Stimulated activated CD4-positive, alpha-beta T cell treated with anti-CD3 and anti-CD28 coated beads, Interleukin-4, amount 100 ng/mL, for 48 hours (primary cell): Measurements from ENCODE around the gene HSDL1.
"Not testable (repeated sequence)": the region's sequence is repeated elsewhere in the genome, so short reads cannot be mapped to it uniquely, and the experiment has no call there.

Source experiments
- DNase-seq, 2 donors: peaks; one replicate each; pipeline ENCODE4 v3.0.0-alpha.2; 2020; ENCODE audit warnings: low read depth in 2 of 2

Gene HSDL1

DNA sequence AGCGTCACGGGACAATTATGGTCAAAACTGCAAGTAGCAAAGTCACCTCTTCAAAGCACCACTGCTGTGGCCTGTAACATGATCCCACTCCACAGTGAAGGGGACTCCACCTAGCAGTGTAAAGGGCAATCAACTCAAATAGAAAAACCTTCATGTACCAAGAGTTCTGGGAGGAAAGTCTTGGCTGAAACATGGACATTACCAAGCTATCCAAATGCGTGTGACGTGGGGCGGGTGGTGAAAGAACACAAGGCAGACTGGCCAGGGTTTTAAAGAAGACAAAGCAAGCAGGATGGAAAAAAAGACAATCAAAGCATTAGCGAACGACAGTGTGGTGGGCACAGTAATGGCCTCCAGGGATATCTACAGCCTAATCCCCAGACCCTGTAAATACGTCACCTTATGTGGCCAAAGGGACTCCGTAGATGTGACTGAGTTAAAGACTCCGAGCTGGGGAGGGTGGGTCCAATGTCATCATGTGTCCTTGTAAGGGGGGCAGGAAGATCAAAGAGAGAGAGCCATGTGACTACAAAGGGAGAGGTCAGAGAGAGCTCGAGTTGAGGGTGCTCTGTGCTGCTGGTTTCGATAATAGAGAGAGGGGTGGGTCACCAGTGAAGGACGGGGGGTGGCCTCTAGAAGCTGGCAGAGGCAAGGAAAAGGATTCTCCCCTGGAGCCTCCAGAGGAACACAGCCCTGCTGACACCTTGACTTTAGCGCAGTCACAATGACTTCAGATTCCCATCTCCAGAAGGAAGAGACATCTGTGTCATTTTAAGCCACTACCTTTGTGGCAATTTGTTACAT is 6.0 kb downstream of the HSDL1 start:
- no peak for DNase-seq

DNA sequence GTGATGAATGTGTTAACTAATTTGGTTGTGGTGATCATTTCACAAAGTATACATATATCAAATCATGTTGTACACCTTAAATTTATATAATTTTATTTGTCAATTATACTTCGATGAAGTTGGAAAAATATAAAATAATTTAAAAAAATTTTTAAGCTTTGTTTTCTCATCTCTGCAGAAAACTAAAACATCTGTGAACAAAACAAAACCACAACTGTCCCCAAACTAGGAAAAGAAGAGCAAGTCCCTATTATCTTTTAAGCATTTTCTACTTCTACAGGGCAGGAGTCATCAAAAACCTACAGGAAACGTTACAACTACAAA is 6.5 kb downstream of the HSDL1 start:
- DNase-seq = no peak

DNA sequence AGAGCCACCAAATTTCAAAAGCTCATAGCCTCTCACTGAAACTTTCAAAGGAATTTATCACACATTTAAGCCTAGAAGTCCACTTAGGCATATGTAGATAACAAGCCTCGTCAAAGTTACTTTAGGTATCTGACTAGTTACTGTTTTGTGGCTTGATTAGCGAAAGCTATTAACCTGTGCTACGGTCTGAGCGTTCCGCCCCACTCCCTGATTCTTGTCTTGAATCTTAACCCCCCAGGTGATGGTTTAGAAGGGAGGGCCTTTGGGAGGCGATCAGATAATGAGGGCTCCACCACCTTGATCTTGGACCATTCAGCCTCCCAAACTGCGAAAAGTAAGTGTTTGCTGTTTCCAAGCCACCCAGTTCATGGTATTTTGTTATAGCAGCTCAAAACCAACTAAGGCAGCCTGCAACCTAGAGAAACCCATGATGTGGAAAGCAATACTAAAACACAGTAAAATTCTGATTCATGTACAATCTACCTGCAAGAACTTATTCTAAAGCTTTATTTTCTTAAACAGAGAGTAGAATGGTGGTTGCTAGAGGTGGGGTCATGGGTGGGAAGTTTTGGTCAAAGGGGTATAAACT is 7.1 kb downstream of the HSDL1 start:
- DNase-seq = no peak

DNA sequence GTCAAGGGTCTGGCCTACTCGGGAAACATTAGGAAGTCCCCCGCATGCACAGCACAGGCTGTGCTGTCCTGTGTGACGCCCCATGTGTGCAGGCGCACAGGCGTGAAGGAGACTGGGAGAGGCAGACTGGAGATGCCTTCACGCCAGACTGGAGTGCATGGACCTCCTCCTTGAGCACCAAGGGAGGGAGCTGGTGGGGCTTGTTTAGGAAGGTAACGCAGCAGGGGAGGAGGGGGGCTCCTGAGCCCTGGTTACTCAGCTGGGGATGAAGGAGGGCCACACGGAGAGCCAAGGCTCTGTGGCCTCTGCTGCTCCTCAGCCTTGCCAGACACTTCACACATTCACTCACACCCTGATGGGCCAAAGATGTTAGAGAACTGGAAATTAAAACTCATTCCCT is 7.7 kb downstream of the HSDL1 start:
- DNase-seq = no peak

DNA sequence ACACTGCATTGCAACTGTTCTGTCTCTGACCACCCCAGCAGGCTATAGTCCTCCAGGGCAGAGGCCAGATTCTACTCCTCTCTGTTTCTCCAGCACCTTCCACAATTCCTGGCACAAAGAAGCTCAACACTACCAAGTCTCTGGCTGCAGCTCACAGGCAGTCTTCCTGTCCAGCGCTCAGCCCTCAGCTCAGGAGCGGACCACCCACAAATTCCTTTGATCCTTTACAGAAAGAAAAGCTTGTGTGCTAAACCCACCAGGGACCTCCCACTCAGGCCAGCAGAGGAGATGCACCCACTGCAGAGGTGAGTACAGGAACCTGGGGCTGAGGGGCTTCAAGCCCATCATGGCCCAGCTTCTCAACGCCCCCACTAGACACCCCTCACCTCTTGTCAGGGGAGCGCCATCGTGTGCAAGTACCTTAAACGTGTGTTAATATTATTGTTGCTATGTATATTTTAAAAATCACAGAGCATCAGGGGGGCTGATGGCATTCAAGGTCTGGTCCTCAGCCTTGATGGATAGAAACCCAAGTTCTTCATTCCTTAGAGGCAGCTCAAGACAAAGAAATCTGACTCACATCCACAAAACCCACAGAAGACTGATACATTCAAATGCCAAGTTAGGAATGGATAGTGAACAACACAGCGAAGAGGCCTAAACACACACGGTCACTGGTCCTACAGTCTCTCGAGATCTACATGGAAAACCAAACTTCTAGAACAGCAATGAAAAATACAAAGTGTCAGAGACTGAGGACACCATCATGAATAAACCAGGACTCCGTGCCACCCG is 8.4 kb downstream of the HSDL1 start:
- DNase-seq = no peak

DNA sequence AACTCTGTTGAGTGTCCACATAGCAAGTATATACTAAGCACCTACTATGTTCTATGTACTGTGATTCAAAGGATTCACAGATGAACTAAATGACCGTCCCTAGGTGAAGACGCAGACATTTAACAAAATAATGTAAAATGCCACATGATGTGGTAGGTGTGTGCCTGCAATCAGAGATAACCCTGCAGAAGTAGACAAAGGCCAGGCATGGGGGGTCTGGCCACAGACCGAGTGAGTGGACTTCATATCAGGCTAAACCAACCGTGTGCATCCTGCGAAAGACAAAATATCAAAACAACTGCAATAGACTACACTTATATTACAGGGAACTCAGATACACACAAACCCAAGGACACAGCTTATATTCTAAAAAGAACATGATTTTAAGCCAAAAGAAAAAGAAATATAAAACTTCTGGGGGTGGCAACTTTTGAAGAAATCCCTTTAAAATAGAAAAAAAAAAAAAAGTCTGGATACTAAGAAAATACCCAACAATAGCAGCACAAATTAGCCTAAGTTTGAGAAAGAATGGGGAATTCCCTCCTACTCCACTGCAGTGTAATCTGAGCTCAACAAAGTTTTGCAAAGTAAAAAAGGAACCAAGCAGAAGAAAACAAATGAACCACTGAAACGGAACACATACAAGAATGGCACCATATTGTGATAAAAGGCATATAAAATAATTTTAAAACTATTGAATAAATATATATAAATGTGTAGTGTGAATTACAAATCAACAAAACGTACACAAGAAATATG is 12.3 kb downstream of the HSDL1 start:
- no peak for DNase-seq

DNA sequence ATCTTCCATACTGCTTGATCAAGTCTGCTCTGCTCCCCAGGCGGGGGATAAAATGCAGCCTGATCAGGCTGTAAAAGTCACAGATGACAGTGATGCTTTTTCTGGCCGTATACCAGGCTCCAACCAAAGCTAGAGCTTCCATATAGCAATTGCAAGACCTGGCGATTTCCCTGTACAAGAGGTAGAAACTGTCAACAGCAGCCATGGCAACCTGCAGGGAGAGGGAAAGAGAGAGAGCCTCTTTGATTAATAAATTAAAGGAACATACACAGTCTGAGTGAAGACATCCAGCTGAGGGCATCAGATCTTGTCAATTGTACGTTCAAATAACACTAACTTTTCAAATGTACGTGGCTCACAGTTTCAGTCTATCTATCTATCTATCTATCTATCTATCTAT is 13.9 kb downstream of the HSDL1 start:
- DNase-seq = no peak

DNA sequence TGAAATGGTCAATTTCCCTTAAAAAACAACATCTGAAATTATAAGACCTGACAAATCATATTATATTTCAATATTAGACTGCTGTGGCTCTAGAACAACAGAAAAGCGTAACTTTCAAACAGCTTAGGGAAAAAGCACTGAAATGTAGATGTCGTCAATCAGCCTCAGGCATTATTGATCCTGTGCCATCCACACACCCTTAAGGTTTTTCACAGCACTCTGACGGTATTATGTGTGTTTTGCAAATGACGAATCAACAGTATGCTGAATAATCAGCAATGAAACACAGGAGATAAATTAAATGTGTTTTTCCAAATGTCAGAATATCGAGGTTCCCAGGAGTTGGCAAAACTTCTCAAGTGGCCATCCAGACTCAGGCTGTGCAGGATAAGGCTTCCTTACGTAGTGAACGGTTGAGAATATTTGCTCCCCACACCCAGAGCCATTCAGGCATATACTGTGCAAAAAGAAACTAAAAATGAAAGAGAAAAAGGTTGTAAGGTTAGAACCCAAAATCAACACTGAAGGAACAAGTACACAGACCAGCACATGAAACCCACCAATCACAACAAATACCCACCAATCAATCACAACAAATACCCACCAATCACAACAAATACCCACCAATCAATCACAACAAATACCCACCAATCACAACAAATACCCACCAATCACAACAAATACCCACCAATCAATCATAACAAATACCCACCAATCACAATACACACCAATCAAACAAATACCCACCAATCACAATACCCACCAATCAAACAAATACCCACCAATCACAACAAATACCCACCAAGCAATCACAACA is 20.5 kb downstream of the HSDL1 start:
- DNase-seq = no peak

DNA sequence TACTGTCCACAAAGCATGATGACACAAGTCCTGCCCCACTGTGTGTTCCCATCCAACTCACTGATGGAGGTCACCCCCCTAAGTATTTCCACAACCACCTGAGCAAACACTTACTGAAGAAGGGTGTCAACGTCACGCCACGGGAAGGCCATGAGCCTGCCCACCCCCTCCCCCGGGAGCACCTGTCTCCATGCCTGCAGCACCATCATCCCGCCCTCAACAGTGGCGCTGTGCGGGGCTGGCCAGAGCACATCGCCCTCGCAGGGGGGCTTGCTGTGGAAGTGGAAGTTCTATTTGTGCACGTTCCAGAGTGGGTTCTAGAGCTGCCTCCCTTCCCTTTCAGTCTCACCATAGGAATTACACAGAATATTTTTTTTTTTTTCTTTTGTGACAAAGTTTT is 24.0 kb downstream of the HSDL1 start:
- no peak for DNase-seq

DNA sequence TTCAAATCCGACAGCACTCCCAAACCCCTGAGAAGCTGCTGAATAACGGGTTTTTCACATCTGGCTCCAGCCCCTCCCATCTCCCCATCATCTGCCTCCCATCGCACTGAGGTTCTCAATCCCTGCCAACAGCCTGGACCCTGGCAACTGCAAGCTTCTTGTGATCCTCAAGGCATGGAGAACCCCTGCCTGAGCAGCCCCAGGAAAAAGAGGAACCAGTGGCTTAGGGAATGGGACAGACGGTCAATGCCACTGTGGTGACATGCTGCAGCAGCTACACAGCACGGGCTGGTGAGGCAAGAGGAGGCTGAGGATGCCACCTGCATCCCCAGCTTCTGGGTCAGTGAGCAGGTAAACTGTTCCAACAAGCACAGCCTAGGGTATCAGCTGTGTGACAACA is 25.0 kb downstream of the HSDL1 start:
- no peak for DNase-seq

DNA sequence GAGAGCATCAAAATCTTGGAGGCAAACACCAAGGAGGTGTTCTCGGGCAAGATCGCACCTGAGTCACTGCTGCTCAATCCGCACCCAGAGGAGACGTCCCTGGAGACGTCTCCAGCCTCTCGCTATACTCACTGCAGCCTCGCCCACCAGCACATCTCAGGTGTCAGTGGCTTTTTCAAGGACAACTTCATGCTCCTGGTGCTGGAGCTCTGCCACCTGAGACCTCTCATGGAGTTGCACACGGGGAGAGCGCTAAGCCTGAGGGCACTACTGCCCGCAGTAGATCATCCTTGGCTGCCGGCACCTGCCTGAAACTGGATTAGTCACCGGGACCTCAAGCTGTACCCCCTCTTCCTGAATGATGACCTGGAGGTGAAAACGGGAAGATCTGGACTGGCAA is 25.6 kb downstream of the HSDL1 start:
- DNase-seq = no peak

DNA sequence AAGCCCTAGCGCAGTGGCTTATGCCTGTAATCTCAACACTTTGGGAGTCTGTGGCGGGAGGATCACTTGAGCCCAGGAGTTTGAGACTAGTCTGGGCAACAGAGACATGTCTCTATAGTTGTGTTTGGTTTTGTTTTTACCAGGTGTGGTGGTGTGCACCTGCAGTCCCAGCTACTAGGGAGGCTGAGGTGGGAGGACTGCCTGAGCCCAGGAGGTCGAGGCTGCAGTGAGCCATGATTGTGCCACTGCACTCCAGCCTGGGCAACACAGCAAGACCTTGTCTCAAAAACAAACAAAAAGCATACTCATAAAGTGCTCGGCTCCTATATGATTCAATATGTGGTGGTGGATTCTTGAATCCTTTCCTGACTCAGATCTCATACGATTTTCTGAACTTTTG is 26.7 kb downstream of the HSDL1 start:
- DNase-seq = not testable (repeated sequence)

DNA sequence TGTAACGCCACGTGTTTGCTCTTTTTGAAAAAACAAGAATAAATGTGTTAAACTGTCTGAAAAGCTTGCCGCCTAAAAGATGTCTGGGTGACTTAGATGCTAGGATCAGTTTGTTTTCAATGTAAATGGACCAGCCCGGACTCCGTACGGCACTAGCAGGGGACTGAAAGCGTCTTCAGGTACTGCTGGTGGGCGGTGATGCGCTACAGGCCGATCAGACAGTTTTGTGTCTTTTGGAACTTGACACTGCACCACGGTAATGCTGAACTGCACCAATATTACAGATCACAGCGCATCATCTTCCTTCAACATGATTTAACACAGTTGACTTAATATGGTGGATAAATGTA is 27.5 kb downstream of the HSDL1 start:
- peak in 1 of 2 donors; percentile 24 for DNase-seq

DNA sequence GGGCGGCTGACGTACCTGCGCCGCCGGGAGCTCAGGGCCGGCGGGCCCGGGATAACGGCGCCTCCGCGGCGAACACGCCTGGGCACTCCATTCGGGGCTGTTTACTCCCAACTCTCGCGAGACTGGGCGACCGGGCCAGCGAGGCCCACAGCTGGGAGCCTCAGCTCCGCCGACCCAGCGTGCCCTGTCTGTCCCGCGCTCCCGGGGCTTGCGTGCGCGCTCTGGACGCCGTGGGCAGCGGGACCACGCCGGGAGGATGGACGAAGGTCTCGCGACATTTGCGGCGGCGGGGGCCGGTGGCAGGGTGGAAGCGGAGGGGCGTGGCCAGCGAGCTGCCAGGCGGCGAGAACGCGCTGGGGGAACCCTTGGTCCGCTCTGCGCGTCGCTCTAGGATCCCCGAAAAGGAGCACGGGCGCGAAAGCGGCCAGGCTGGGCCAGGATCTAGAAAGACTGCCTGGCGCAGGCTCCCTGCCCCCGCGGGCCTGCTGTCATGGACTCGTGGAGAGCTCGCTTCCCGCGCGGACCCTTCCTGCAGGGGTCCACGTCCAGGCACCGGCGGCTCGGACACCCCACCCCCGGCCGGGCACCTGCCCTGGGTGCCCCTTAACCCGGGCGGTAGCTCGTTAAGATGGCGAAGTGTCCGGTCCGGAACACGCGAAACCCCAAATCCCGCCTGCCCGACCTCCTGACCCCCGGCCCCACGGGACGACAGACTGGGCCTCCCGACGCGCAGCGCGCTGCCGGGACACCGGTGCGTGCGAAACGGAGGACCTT is 28.1 kb downstream of the HSDL1 start, which contains the start of gene MBTPS1:
Gene MBTPS1 (minus strand): TSS at position 223 of the 774 bp plus-strand sequence. CDS start 15,159 bp downstream, outside the sequence.
- peak; percentile 98 for DNase-seq

DNA sequence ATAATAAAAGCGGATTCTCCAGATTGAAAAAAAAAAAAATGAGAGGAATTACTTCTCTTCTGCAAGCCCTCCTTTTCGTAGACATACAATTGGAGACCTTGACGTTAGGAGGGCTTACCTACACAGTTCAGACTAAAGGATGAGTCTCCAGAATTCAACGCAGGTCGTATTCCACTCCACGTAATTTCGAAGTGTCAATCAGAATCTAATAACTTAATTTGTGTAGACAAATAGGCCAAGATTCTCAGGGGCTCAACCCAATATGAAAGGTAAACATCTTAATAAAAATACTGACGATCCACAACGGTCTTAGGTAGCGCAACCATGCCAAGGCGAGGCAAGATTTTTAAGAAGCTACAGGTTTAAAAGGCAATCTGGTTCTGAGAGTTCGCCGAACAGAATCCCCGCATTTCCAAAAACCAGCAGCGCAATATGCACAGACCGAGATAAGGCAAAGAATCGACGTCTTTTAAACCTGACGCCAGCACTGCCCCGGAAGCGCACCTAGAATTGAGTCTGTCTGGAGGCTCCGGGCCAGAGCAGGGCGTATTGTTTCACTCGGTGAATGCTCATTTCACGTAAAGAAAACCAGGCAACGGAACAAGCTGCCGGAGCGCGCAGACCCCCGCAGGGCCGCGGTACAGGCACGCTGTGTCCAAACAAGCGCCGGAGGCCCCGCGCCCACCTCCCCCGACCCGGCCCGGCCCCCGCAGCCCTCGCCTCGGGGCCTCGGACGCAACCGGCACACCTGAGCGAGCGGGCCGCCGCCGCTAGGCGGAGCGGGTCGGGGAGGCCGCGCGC is 28.9 kb downstream of the HSDL1 start:
- no peak for DNase-seq

DNA sequence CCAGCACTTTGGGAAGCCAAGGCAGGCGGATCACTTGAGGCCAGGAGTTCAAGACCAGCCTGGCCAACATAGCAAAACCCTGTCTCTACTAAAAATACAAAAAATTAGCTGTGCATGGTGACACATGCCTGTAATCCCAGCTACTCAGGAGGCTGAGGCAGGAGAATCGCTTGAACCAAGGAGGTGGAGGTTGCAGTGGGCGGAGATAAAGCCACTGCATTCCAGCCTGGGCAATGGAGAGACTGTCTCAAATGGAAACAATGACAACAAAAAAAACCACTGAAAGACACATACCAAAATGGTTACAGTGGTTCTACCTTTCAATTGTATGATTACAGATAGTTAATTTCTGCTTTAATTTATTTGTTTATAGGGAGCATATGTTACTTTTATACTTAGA is 33.0 kb downstream of the HSDL1 start:
- DNase-seq = peak; percentile 24 to 30

DNA sequence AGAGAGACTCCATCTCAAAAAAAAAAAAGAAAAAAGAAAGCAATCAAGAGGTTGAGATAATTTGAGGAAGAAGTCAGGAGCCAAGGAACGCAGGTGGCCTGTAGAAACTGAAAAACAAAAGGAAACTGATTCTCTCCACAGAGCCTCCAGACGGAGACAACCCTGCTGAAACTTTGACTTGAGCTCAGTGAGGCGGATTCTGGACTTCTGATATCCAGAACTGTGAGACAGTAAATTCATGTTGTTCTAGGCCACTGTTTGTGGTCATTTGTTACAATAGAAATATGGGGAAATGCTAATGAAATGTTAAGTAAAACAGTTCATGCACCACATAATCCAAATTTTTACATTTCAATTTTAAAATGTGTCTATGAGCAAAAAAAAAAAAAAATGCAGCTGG is 33.5 kb downstream of the HSDL1 start:
- DNase-seq = no peak

DNA sequence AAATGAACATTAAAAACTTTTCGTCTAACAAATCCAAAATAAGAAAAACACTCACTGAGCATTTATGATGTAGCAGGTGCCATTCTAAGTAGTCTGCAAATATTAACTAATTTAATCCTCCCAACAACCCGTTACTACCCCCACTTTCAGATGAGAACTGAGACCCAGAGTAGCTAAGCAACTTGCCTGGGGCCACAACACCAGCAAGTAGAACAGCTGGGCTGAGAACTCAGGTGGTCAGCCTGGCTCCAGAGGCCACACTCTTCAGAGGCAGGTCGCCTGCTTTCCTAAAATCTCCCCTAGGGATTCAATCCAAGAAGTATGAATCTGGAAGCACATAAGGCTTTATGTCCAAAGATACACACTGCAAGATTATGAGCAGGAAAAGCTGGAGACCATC is 34.5 kb downstream of the HSDL1 start:
- no peak for DNase-seq

DNA sequence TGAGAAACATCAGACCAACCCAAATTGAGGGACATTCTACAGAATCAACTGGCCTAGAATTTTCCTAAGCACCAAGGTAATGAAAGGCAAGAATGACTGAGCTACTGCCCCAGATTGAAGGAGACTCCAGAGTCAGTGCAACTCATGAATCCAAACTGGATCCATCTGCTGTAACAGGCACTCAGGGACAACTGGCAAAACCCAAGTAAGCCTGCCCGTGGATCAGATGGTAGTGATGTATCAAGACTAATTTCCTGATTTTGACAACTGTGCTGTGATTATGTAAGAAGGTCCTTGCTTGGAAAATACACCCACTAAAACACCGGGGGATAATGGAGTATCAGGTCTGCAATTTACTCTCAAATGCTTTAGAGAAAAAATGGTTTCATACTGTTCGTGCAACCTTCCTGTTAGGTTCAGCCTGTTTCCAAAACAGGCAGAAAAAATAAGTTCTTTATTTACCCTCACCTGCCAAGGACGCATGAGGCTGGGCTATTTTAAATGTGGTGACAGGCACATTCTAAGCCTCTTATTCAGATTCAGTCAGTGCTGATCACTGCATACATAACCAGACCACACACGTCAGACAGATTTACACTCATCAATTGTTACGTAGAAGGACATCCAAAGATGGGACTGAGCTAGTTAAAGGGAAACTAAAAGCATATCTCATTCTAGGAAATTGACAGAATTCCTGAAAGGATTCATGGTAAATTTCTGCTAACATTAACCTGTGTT is 35.2 kb downstream of the HSDL1 start:
- no peak for DNase-seq
